HG02763 (cell line): Measurements from ENCODE around the gene LCN6.

Experiments
- ATAC-seq: cut with Tn5 transposase; IDR thresholded peaks from one replicate; pipeline ENCODE4 v1.9.1; 2021; ENCODE audit warnings: mild to moderate bottlenecking, moderate library complexity; ENCODE audit not compliant: unreplicated experiment

LCN6 gene

DNA sequence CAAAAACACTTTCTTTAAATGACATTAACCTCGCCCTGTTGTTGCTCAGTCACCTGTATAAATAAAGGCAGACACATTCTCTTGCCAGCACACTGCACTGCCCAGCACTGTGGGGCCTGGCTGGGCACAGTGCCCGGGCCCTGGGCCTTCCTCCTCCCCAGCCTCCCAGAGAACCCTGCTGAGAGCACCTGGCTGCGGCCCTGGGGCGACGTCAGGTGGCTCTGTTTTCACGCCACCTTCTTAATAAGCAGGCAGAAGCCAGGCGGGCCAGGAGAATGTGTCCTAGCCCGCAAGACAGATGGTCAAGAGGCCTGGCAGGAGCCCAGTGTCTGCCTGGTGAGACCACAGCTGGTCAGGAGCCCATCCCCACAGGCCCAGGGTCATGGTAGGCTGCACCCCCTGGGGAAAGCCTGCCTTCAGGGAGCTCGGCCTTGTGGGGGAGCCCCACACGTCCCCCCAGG lies 52.9 kb downstream of the LCN6 start:
- ATAC-seq: no peak

DNA sequence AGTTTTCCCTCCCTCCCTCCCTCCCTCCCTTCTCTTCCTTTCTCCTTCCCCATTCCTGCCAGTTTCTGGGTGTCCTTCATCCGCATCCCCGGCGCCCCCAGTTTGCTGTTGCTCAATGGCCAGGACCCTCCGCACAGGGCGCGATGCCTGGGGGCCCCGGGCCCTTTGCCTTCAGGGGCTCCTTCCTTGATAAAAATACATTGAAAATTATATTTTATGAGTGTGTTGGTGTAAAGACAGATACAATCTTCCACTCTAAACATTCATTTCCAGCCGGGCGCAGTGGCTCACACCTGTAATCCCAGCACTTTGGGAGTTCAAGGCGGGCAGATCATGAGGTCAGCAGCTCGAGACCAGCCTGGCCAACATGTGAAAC lies 53.5 kb downstream of the LCN6 start:
- ATAC-seq: no peak

DNA sequence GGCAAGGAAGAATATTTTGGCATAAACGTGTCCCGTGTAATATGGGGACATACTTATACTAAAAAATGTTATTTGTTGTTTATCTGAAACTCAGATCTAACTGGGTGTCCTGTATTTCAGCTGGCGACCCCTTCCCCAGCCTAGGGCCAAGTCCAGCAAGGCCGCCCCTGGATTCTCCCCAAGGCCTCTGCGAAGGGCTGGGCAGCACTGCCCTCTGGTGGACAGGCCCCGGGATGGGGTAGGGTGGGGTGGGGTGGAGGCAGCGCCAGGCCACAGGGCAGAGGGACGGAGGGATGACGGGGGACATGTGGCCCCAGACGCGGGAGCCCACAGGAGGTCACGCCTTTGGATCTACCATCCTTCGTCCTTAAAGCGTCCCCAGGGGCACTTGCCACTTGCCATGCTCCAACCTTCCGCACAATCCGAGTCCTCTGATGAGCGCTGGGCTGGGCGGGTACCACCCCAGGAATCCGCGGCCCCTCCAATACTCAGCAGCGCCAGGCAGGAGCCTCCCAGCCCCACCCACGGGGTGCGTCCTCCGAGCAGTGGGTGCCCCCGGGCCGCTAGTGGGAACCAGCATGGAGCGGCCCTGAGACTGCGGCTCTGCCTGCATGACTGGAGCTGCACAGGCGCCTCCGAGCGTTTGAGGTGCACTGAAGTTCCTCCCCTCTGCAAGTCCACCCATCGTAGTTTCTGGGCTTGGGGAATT lies 54.0 kb downstream of the LCN6 start:
- no peak for ATAC-seq
